HepG2 (cell line): Measurements from ENCODE around the gene ZNRF4. TPM values are rescaled to one million over a fixed set of nuclear protein-coding genes. Genes with fewer than 3 reads are reported as not detected.

ENCODE experiments used
- ARID2 ChIP-seq: sonication (generic); formaldehyde crosslinking; IDR thresholded peaks from 2 replicates; pipeline ENCODE4 v1.8.1; 2022; ENCODE audit warnings: mild to moderate bottlenecking, missing genetic modification reagents, borderline replicate concordance
- ARID3A ChIP-seq: IDR thresholded peaks from 2 replicates; pipeline ENCODE4 v1.6.1; 2012; ENCODE audit warnings: low read depth, low read length, improper control_type of control experiment
- CENPT ChIP-seq: sonication (generic); formaldehyde crosslinking; IDR thresholded peaks from 2 replicates; pipeline ENCODE4 v1.8.0; 2022; ENCODE audit warnings: low read depth, mild to moderate bottlenecking, moderate library complexity, missing genetic modification reagents
- DRAP1 ChIP-seq: IDR thresholded peaks from 2 replicates; pipeline ENCODE4 v1.6.1; 2016; ENCODE audit warnings: missing genetic modification reagents, missing compliant biosample characterization
- GMEB2 ChIP-seq: IDR thresholded peaks from 2 replicates; pipeline ENCODE4 v1.6.1; 2016; ENCODE audit warnings: missing biosample characterization, missing genetic modification reagents, low read depth
- HNF1B ChIP-seq: sonication (generic); formaldehyde crosslinking; IDR thresholded peaks from 2 replicates; pipeline ENCODE4 v1.5.1; 2020; ENCODE audit warnings: mild to moderate bottlenecking, moderate library complexity, missing genetic modification reagents
- NFYC ChIP-seq: IDR thresholded peaks from 2 replicates; pipeline ENCODE4 v1.6.1; 2016; ENCODE audit warnings: missing genetic modification reagents, missing compliant biosample characterization
- POLR2G ChIP-seq: fragments of 200-400 bp; formaldehyde crosslinking; IDR thresholded peaks from 2 replicates; pipeline ENCODE4 v1.6.1; 2018; ENCODE audit warnings: mild to moderate bottlenecking, low read depth, low read length, moderate library complexity
- RBM22 ChIP-seq: fragments of 200-400 bp; formaldehyde crosslinking; optimal IDR thresholded peaks from 2 replicates; pipeline ENCODE3; 2017; ENCODE audit warnings: mild to moderate bottlenecking, low read length, moderate library complexity
- SRY ChIP-seq: sonication (generic); formaldehyde crosslinking; IDR thresholded peaks from 2 replicates; pipeline ENCODE4 v1.8.0; 2022; ENCODE audit warnings: mild to moderate bottlenecking, missing genetic modification reagents
- TAF1 ChIP-seq: sonication (generic); formaldehyde crosslinking; IDR thresholded peaks from 2 replicates; pipeline ENCODE4 v1.4.0; 2020; ENCODE audit warnings: missing genetic modification reagents
- TBX3 ChIP-seq: fragments of 450-650 bp; IDR thresholded peaks from 2 replicates; pipeline ENCODE4 v1.6.1; 2017; ENCODE audit warnings: antibody characterized with exemption, mild to moderate bottlenecking, inconsistent platforms, borderline replicate concordance
- TEAD3 ChIP-seq: optimal IDR thresholded peaks from 2 replicates; pipeline ENCODE3; 2016; ENCODE audit warnings: borderline replicate concordance
- THAP7 ChIP-seq: sonication (generic); formaldehyde crosslinking; IDR thresholded peaks from 2 replicates; pipeline ENCODE4 v1.8.1; 2023; ENCODE audit warnings: mild to moderate bottlenecking, missing genetic modification reagents
- YEATS2 ChIP-seq: sonication (generic); formaldehyde crosslinking; IDR thresholded peaks from 2 replicates; pipeline ENCODE4 v1.4.0; 2020; ENCODE audit warnings: missing genetic modification reagents, borderline replicate concordance
- ZBTB3 ChIP-seq: sonication (generic); formaldehyde crosslinking; IDR thresholded peaks from 2 replicates; pipeline ENCODE4 v1.4.0; 2020; ENCODE audit warnings: low read depth, mild to moderate bottlenecking, moderate library complexity, missing genetic modification reagents, borderline replicate concordance
- ZBTB38 ChIP-seq: sonication (generic); formaldehyde crosslinking; IDR thresholded peaks from 2 replicates; pipeline ENCODE4 v1.5.1; 2020; ENCODE audit warnings: mild to moderate bottlenecking, missing genetic modification reagents
- ZNF207 ChIP-seq: fragments of 450-650 bp; IDR thresholded peaks from 2 replicates; pipeline ENCODE4 v1.6.1; 2016; ENCODE audit warnings: antibody characterized with exemption, borderline replicate concordance
- ZNF235 ChIP-seq: sonication (generic); formaldehyde crosslinking; IDR thresholded peaks from 2 replicates; pipeline ENCODE4 v1.8.1; 2023; ENCODE audit warnings: mild to moderate bottlenecking, missing genetic modification reagents, borderline replicate concordance
- ZNF33A ChIP-seq: sonication (generic); formaldehyde crosslinking; IDR thresholded peaks from 2 replicates; pipeline ENCODE4 v1.5.1; 2020; ENCODE audit warnings: missing genetic modification reagents, mild to moderate bottlenecking, moderate library complexity, borderline replicate concordance
- ZNF496 ChIP-seq: sonication (generic); formaldehyde crosslinking; IDR thresholded peaks from 2 replicates; pipeline ENCODE4 v1.8.1; 2023; ENCODE audit warnings: mild to moderate bottlenecking, moderate library complexity, missing genetic modification reagents; ENCODE audit not compliant: insufficient replicate concordance
- ZNF543 ChIP-seq: sonication (generic); formaldehyde crosslinking; IDR thresholded peaks from 2 replicates; pipeline ENCODE4 v1.4.0; 2020; ENCODE audit warnings: mild to moderate bottlenecking, missing genetic modification reagents
- ZNF552 ChIP-seq: sonication (generic); formaldehyde crosslinking; IDR thresholded peaks from 2 replicates; pipeline ENCODE4 v1.9.0; 2022; ENCODE audit warnings: missing genetic modification reagents, mild to moderate bottlenecking, borderline replicate concordance
- ZNF629 ChIP-seq: sonication (generic); formaldehyde crosslinking; conservative IDR thresholded peaks from 2 replicates; pipeline ENCODE4 v1.5.0; 2020; ENCODE audit warnings: missing genetic modification reagents
- polyA plus RNA-seq, 8 experiments: library from polyadenylated mRNA; depleted of rRNA in 3 of 8; stranded (reverse) in 7 of 8; unstranded in 1 of 8; fragments of >200 nt; fragmentation: Illumina TruSeq in 4 of 8; extraction: Trizol in 4 of 8; gene quantifications; 2 replicates each; pipeline versions ENCODE4 v1.2.1 to v1.2.3, GENCODE V29; 2011 to 2016; ENCODE audit warnings: low read depth in 4 of 8, missing spikeins in 1 of 8, mixed read lengths in 1 of 8; ENCODE audit not compliant: insufficient read depth in 1 of 8
- total RNA-seq, 5 experiments: library from RNA; depleted of rRNA; stranded (reverse); fragments of >200 nt; fragmentation: Illumina TruSeq; extraction: Trizol; gene quantifications; 2 replicates each; pipeline ENCODE4 v1.2.3, GENCODE V29; 2016; ENCODE audit warnings: low read depth in 1 of 5

The ZNRF4 gene
- total and polyA plus RNA-seq, 2 of the 13 experiments (the other 11 are each of a cell fraction or from before 2014, with no cell fraction given) = not detected

DNA sequence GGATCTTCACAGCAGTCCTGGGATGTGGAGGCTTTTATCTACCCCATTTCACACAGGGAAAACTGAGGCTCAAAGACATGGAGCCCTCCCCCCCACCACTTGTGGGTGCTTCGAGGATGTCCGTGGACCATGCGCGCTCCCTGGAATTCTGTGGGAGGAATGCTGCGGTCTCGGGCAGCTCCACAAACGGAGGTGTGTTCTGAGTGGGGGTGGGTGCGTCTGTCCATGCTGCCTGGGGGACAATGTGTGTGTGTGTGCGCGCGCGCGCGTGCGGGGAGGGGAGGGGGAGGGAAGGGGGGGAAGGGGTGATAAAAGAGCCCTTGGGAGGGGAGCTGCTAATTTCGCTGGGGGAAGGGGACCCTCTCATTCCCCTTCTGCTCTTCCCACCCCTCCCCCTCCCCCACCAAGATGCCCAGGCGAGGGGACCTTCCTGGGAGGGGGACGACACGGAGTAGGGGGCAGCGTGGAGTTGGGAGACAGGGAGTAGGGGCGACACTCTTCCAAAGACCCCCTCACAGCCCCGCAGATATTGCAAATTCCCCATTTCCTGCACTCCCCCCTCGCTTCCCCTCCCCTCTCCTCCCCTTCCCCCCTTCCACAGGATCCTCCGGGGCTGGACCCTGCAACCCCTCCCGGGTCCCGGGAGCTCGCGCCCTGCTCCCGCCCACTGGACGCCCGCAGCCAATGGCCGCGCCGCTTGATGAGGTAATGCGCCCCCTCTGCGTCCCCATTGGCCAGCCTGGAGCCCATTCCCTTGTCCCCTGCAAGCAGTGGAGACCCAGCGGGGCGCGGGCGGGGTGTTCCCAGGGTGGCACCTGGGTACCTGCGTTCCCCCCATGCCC lies 18.9 kb upstream of the ZNRF4 start (continued):
- TF ChIP-seq TAF1 (CRISPR knock-in tag) (no peak), RBM22 (no peak), ZNF235 (CRISPR knock-in tag) (no peak), YEATS2 (no peak), ZBTB3 (CRISPR knock-in tag) (no peak), THAP7 (CRISPR knock-in tag) (no peak), DRAP1 (CRISPR knock-in tag) (no peak), ZNF543 (CRISPR knock-in tag) (no peak), SRY (CRISPR knock-in tag) (no peak), ZNF33A (CRISPR knock-in tag) (no peak), TBX3 (no peak), ZNF207 (no peak), ZNF496 (CRISPR knock-in tag) (no peak), ARID3A (no peak), HNF1B (CRISPR knock-in tag) (no peak), GMEB2 (no peak), POLR2G (no peak), CENPT (CRISPR knock-in tag) (no peak), ZBTB38 (CRISPR knock-in tag) (no peak), ARID2 (CRISPR knock-in tag) (no peak), ZNF552 (CRISPR knock-in tag) (no peak), TEAD3 (CRISPR knock-in tag) (no peak), NFYC (CRISPR knock-in tag) (peak; percentile 82), ZNF629 (CRISPR knock-in tag) (peak; percentile 36; the same call in 1 of the 2 replicates)
